NCI-H460 (cell line): ENCODE data around the gene METRN. TPM values are rescaled to one million over a fixed set of nuclear protein-coding genes. Genes with fewer than 3 reads are reported as not detected.
A peak's percentile ranks its signal among the peaks of the same experiment; 100 is the strongest.

Source experiments
- DNase-seq: peaks from one replicate; pipeline ENCODE4 v3.0.0-alpha.2; 2016; ENCODE audit warnings: low read depth; ENCODE audit errors: extremely low read depth
- total RNA-seq: library from RNA; depleted of rRNA; stranded (reverse); fragments of >200 nt; shearing (Covaris generic); gene quantifications from 2 replicates; pipeline ENCODE4 v1.2.3, GENCODE V29; 2014

Gene METRN
- total RNA-seq, 1 experiment from 2014 or later: 30.3 TPM

GRCh38 chr16:721765-722540, 7.0 kb downstream of the METRN start:
- no peak for DNase-seq

DNA sequence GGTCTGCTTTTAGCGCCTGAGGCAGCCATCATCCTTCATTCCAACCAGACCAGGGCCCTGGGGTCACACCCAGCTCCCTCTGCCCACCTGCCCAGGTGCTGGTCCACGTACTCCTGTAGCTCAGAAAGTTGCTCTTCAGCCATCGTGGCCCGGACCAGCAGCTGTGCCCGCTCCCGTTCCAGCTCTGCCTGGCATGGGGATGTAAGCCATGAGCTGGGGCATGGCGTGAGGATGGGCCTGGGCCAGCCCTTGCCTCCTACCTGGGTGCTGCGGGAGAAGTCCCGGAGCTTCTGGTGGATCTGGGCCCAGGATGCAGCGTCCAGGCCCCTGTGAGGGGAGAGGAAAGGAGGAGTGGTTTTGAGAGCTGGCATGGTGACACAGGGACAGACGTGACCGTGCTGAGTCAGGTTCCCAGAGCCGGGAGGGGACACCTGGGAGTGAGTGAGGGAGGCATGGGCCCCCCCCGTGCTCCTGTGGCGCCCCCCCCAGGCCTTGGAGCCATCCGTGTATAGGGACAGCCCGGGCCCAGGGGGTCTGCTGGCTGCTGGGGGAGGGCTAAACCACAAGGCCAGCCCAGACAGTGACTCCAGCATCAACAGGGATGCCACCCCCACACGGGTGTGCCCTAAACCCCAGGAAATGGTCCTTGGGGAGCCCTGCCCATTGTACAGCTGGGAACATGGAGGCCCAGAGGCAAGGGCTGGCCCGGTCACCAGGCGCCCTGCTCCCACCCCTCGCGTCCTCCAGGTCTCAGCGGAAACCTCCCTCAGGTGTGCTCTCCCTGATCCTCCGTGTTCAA, 8.1 kb downstream of the METRN start:
- no peak for DNase-seq

GRCh38 chr16:723695-724094, 8.8 kb downstream of the METRN start:
- no peak for DNase-seq

DNA sequence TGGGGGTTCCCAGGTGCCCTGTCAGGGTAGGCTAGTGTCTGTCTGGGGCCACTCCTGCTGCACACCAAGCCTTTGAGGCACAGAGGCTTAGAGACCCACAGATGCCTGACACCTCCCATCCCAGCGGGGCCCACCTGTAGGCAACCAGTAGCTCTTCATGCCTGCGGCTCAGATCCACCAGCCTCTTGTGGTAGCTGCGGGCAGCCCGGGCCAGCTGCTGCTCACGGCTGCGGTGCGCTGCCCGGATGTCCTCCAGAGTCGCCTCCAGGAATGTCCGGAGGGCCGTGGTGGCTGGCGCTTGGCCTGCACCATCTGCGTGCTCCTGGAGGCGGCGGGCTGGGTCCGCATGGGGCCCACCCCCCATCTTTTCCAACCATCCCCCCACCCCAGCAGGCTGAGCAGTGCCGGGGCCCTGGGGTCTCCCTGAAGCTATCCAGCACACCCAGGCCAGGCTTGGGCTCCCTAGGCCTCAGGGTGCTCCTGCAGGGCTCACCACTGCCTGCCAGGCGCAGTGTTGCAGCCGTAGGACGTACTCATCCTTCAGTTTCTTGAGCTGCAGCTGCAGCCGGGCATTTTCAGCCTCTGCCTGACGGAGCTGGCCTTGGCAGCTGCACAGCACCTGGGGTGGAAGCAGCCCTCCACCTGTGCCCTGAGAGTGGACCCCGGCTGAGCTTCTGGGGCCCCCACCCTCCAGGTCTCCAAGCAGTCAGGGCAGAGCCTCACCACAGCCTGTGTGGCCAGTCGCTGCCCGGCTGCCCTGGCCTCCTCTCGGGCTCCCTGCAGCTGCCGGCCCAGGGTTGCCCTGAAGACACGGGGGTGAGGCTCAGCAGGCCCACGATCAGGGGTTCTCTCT, 9.5 kb downstream of the METRN start:
- no peak for DNase-seq

DNA sequence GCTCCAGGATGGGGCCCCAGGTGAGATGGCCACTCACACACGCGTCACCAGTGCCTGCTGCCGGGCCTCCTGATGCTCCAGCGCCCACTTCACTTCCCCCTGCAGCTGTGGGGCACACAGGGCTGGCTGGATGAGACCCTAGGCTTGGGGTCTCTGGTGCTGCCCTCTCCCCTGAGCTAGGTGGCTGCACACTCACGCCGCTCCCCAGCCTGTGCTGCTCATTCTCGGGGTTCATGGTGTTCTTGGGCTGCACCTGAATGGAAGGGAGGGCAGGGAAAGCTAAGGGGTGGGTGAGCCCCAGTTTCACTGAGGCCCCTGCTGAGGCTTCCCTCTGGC, 10.1 kb downstream of the METRN start:
- DNase-seq: no peak

DNA sequence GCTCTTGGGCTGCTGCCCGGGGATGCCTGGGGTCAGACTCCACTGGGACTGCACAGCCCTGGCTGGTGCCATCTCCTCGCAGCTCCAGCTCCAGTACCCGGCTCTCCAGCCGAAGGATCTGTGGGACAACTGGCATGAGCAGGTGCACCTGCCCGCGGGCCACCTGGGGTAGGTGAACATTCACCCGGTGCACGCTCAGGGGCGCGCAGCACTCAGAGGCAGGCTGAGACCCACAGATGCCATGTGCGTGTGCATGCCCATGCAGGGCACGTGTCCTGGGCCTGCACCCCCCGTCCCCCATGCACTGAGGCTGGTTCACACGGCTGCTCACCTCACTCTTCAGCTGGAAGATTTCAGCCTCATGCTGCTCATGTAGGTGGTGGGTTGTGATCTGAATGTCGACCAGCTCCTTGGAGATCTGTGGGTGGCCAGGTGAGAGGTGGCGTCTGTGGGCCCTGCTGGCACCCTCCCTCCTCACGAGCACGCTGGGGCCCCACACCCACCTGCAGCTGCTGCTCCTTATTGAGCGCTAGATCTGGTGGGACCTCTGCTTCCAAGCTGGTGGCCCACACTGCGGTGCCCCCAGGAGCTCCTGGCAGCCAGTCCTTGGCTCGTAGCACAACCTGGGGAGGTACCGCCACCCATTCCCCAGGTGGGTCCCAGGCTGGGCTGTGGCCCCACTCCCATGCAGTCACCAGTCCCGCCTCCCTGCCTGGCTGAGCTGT, 10.7 kb downstream of the METRN start:
- no peak for DNase-seq

- no peak for DNase-seq
Observed at GRCh38 chr16:726188-726437, 11.2 kb downstream of the METRN start.

DNA sequence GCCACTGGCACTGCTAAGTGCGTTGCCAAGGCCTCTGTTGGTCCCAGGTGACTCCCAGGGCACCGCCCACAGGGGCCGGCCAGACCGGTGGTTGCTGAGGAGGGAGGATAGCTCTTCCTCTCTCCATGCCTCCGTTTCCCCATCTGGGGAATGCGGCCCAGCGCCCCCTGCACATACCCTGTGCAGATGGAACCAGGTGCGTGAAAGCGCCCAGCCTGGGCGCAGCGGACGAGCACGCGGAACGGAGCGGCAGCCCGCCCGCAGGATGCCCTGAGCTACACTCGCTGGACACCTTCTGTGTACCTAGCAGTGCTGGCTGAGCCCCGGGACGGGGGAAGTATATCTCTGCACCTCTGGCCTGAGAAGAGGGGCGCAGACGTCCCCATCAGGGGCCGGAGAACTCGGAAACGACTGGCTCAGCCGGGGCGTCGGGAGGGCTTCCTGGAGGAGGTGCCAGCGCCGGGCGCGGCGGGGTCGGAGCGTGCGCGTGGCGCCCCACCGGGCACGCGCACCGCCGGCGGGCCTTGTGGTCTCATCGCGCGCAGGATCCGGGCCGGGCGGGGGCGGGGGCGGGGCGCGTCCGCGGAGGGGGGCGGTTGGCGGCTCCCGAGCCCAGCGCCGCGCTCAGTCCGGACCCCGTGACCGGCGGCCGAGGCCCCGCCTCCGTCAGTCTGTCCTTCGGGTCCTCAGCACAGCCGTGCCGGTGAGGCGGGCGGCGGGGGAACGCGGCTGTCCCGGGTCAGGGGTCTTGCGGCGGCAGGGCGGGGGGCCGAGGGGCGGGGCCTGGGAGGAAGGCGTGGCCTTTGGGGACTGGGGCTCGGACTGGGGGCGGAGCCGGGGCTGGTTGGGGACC, 11.7 kb downstream of the METRN start, which contains the start of the genes CCDC78 and HAGHL:
Gene CCDC78 (minus strand): TSS at position 6 of the 853 bp plus-strand sequence. CDS start 76 bp downstream, outside the sequence.
Gene HAGHL (plus strand): TSS at position 669 of the 853 bp plus-strand sequence. CDS start 404 bp downstream, outside the sequence.
- DNase-seq: no peak

DNA sequence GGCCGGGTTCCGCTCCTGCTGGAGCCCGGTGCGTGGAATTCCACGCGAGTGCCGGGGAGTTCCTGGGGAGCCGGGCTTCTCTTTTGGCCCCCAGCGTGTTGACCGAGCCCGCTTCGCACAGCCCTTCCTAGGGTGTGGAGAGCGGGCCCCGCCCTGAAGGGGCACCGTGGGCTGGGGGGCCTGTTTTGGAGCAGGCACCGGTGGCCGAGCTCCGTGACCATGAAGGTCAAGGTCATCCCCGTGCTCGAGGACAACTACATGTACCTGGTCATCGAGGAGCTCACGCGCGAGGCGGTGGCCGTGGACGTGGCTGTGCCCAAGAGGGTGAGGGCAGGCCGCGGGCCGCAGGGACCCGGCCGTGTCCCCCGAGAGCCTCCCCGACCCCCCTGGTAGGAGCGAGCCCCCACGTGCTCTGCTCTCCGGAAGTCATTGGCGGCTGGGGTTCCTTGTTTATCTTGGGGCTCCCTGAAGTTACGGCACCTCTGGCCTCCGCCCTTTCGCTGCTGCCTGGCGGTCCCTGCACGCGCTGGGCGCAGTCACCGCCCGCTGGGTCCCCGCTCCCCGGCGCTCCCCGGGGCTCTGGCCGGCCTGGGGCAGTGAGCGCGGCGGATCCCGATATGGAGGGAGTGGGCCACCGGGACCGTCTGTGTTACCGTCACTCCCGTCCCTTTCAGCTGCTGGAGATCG, 12.5 kb downstream of the METRN start:
- DNase-seq: no peak

DNA sequence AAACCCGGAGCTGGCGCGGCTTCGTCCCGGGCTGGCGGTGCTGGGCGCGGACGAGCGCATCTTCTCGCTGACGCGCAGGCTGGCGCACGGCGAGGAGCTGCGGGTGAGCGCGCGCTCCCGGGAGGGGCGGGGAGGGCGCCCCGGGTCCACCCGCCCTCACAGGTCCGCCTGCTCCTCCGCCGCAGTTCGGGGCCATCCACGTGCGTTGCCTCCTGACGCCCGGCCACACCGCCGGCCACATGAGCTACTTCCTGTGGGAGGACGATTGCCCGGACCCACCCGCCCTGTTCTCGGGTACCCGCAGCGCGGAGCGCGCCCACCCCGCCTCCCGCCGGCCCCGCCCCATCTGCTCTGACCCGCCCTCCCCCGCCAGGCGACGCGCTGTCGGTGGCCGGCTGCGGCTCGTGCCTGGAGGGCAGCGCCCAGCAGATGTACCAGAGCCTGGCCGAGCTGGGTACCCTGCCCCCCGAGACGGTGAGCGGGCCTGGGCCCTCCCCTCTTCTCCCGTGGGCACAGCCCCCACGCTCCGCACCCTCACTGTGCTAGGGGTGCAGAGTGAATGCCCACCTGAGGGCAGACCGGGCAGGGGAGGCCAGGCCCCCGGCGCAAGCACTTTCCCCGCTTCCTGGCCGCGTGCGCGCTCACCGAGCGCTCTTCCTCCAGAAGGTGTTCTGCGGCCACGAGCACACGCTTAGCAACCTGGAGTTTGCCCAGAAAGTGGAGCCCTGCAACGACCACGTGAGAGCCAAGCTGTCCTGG, 13.4 kb downstream of the METRN start:
- DNase-seq: peak; percentile 82

GRCh38 chr16:728890-729744, 14.2 kb downstream of the METRN start:
- DNase-seq: no peak

GRCh38 chr16:729768-730665, 15.1 kb downstream of the METRN start:
- DNase-seq: no peak

- DNase-seq: no peak
Observed at GRCh38 chr16:730666-731509, 16.0 kb downstream of the METRN start.

DNA sequence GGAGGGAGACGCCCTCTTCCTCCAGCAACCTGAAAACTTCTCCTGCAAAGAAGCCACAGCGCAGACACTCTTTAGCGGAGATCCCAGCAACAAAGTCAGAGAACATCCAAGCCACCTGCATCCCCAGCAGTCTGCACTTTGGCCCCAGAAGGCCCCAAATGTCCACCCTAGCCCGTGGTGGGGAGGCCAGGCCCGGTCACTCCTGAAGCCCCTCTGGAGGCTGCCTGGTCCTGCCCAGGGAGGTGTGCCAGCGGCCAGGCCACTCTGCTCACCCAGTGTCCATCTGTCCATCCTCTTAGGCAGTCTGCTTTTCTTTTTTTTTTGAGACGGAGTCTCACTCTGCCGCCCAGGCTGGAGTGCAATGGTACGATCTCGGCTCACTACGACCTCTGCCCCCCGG, 17.4 kb downstream of the METRN start:
- no peak for DNase-seq

GRCh38 chr16:732936-733335, 18.0 kb downstream of the METRN start:
- no peak for DNase-seq
